HG02610 (cell line): ENCODE measurements around the gene PIGT.
"Not testable (repeated sequence)": the region's sequence is repeated elsewhere in the genome, so short reads cannot be mapped to it uniquely, and the experiment has no call there.

Experiments used
- ATAC-seq: cut with Tn5 transposase; IDR thresholded peaks from one replicate; pipeline ENCODE4 v1.9.1; 2021; ENCODE audit warnings: mild to moderate bottlenecking, moderate library complexity; ENCODE audit not compliant: unreplicated experiment

PIGT gene

DNA sequence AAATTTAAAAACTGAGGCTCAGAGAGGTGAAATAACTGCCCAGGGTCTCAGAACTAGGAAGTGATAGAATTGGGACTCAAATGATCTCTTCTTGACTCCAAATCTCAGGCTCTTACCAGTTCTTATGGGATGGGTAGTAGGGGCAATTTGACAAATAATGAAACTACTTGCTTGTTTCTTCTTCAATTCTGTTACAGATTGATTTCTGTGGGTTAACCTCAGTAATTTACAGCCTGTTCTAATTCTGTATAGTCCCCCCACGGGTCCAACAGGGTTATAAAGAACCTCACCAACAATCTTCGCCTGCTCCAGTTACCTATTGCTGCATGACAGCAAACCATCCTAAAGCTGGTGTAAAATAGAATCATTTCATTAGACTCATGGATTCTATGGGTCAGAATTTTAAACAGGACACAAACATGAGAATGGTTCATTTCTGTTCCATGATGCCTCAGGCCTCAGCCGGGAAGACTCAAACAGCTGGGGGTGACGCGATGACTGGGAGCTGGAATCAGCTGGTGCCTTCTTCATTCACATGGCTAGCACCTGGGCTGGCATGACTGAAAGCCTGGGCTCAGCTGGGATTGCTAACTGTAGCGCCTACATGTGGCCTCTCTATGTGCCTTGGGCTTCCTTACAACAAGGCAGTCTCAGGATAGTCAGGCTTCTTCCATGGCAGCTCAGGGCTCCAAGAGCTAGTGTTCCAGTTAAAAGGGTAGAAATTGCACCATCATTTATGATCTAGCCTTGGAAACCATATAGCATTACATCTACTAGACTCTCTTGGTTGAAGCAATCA, 47.0 kb downstream of the PIGT start:
- no peak for ATAC-seq

DNA sequence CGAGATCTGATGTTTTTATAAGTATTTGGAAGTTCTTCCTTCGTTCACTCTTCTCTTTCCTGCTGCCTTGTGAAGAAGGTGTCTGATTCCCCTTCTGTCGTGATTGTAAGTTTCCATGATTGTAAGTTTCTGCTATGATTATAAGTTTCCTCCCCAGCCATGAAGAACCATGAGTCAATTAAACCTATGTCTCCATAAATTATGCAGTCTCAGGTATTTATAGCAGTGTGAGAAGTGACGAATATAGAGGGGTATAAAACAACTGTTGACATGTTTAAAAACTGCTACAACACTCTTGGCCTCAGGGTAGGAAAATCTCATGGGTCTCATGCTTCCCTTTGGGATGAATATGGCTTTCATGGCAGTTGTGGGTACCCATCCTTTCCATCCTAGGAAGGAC, 47.8 kb downstream of the PIGT start:
- ATAC-seq, result no peak

DNA sequence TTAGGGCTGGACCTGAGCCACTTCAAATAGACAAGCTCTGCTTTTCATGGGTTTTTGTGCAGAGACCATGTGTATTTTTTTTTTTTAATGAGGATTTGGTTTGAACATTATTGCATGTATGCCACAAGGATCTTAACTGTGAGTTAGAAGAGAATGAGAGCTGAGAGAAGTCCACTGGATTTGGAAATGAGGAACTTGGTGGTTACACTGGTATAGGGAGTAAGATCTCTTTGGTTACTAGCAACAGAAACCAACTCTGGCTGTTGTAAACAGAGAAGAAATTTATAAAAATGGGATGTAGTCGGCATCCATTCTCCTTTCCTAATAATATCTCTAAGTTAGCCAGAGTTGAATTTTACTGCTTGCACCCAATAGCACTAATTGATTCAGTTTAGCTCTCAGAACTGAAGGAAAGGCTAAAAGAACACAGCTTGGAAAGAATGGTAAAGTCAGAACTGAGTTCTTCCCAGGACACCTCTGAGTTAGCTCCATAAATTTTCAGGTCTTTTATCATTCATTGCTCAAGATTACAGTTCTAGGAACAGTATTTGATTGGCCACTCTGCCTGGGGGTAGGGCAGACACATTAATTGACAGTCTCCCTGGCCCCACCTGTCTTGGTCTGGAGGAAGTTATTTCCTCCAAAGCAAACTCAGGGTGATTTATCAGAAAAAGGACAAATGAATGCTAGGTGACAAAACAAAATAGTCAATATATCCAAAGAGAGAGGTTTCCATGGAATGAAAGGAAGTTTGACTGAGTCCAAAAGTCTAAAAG, 49.7 kb downstream of the PIGT start:
- no peak for ATAC-seq

DNA sequence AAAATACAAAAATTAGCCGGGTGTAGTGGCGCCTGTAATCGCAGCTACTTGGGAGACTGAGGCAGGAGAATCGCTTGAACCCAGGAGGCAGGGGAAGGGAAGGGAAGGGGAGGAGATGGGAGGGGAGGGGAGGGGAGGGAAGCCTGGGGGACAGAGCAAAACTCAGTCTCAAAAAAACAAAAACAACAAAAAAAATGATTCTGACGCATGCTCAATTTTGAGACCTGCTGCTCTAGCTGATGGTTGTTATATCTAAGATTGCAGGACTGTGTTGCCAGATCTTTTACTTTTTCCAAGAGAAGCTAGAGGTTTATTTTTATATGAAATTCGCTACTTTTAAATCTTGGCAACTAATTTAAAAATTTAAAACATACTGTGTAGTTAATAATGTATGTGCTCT, 51.2 kb downstream of the PIGT start:
- ATAC-seq, result no peak

DNA sequence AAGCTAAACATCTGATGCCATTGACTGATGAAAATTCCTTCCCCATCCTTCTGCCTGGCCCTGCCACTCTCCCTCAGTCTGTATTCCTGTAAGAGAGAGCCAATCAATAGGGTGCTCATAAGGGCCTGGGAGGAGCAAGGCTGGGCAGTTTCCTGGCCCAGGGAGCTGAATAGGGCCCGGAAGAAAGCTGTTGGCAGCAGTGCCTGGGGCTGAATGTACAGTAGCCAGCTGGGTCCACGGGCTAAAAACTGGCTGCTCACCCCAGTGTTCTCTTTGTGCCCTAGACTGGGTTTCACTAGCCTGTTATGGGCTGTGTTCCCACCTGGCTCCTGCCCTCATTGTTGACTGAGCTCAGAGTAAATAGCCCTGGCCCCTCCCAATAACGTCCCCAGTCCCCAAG, 51.9 kb downstream of the PIGT start:
- no peak for ATAC-seq

DNA sequence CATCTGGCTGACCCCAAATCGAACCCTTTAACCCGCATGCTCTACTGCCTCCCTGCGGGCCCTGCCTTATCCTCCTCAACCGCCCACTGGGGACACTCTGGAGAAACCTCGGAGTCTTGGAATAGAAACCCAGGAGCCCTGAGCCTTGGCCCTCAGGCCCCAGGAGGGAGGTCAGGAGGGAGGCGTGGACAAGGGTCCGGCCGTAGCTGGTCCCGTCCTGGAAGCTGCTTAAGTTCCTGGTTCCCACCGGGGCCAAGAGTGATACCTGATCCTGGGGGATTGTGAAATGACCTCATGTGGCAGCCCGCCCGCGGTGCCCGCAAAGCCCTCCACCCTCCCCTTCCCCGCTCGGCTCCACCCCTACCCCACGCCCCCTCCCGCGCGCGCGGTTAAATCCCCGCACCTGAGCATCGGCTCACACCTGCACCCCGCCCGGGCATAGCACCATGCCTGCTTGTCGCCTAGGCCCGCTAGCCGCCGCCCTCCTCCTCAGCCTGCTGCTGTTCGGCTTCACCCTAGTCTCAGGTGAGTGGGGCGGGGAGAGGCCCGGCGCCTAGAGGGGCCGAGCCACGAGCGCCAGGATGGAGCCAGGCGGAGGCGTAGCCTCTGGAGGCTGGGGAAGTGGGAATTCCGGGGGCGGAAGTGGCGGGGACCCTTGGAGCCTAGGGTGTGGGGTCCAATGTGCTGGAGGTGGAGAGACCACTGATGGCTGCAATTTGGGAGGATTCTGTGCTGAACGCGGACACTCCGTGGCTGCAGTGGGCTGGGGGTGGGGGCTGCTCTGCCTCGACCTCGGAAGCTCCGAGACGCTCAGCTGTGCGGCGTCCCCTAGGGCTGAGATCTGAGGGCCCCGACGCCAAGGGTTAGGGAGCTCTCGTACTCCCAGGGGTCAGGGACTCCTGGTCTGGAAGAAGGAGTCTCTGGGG, 53.7 kb downstream of the PIGT start, which contains the start of gene WFDC2:
WFDC2 (plus strand) TSS at position 418 of the 926 bp plus-strand sequence; CDS start at position 447, 29 bp downstream.
- ATAC-seq, result no peak

DNA sequence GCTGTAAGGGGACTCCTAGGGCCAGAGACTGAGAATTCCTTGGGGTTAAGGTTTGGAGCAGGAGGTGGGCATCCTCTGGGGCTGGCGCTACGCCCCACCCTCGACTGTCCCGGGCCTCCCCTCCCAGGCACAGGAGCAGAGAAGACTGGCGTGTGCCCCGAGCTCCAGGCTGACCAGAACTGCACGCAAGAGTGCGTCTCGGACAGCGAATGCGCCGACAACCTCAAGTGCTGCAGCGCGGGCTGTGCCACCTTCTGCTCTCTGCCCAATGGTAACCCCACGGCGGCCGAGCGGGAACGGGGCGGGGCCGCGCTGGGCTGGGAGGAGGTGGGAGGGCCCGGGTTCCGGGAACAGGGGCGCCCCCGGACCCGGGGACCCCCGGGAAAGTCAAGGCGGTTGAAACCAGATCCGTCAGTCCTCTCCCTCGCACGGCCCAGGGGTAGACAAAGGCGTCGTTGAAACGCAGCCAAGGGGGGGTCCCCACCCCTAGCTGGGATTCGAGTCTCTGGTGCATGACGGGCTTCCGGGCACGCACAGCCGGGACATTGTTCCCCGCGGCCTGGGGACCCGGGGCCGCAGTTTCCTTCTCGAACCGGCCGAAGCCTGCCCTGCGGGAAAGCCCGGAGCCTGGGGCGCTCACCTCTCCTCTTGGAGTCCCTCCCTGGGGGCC, 54.5 kb downstream of the PIGT start:
- ATAC-seq, result no peak

DNA sequence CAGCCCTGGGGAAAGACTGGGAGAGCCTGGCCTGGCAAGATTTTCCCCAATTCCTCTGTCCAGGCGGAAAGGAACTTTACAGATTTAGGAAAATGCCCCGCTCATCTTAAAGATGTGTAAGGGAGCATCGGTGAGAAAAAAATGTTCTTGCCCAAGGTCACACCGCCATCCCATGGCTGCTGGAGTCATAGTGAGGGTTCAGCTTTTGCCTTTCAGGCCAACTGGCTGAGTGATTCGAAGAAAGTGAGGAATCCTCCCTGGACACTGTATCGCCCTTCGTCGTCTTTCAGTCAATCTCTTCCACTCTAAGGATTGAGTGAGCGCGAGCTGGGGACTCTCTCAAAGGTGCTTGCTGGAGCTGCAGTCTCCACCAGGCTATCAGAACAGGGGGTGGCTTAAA, 55.0 kb downstream of the PIGT start:
- no peak for ATAC-seq

DNA sequence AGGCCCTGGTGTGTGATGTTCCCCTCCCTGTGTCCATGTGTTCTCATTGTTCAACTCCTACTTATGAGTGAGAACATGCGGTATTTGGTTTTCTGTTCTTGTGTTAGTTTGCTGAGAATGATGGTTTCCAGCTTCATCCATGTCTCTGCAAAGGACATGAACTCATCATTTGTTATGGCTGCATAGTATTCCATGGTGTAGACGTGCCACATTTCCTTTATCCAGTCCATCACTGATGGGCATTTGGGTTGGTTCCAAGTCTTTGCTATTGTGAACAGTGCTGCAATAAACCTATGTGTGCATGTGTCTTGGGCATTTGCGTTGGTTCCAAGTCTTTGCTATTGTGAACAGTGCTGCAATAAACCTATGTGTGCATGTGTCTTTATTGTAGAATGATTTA, 56.3 kb downstream of the PIGT start:
- not testable (repeated sequence) for ATAC-seq
